ENCODE measurements around the gene GABBR2. TPM values are rescaled to one million over a fixed set of nuclear protein-coding genes. Genes with fewer than 3 reads are reported as not detected.
A peak's percentile ranks its signal among the peaks of the same experiment; 100 is the strongest.

Gene GABBR2
- total RNA-seq, 1 experiment from 2014 or later: not detected

DNA sequence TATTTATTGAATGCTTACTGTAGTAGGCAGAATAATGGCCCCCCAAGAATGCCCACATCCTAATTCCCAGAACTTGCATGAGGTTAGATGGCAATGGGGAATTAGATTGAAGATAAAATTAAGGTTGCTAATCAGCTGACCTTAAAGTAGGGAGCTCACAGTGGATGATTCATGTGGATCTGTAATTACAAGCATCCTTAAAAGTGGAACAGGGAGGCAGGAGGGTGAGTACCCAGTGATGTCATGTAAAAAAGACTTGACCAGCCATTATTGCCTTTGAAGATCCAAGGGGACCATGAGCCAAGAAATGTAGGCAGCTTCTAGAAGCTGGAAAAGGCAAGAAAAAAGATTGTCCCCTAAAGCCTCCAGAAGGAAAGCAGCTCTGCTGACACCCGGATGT is 71.4 kb downstream of the GABBR2 start:
- TF ChIP-seq, protein P1, sequence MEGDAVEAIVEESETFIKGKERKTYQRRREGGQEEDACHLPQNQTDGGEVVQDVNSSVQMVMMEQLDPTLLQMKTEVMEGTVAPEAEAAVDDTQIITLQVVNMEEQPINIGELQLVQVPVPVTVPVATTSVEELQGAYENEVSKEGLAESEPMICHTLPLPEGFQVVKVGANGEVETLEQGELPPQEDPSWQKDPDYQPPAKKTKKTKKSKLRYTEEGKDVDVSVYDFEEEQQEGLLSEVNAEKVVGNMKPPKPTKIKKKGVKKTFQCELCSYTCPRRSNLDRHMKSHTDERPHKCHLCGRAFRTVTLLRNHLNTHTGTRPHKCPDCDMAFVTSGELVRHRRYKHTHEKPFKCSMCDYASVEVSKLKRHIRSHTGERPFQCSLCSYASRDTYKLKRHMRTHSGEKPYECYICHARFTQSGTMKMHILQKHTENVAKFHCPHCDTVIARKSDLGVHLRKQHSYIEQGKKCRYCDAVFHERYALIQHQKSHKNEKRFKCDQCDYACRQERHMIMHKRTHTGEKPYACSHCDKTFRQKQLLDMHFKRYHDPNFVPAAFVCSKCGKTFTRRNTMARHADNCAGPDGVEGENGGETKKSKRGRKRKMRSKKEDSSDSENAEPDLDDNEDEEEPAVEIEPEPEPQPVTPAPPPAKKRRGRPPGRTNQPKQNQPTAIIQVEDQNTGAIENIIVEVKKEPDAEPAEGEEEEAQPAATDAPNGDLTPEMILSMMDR (IDR thresholded peaks at IDR 0.05; ENCODE audit: unreplicated experiment): no peak
- Mint-ChIP-seq H3K4me1 (ENCODE audit: insufficient read depth, unreplicated experiment) (peaks cover 6% of the 10 kb centered on the region), H3K36me3 (ENCODE audit: insufficient read depth, unreplicated experiment) (no peaks in the 10 kb centered on the region), H3K9me3 (ENCODE audit: unreplicated experiment) (no peaks in the 10 kb centered on the region), H3K4me3 (ENCODE audit: unreplicated experiment) (no peak overlapping the region), H3K27me3 (ENCODE audit: insufficient read depth, unreplicated experiment) (peaks cover 16% of the 10 kb centered on the region), H3K27ac (ENCODE audit: low read depth, unreplicated experiment) (no peak overlapping the region)
- BruUV-seq (replicated peaks): no TSS peak
- ChIA-PET CTCF (interaction anchor here (0.9 kb wide), 1 partner anchor 16 kb away, joined by 4 read pairs; no protein-coding TSS in a partner anchor), POLR2A (interaction anchor here (0.7 to 0.9 kb wide), 2 partner anchors 10 to 86 kb away, joined by 3 read pairs; no protein-coding TSS in a partner anchor)
- DNase-seq (ENCODE audit: unreplicated experiment): no peak
- intact Hi-C loops (cut with micrococcal nuclease): no loop called here

- no peaks in the 10 kb centered on the region for H3K9me3 Mint-ChIP-seq (ENCODE audit: unreplicated experiment)
- H3K4me1 Mint-ChIP-seq (ENCODE audit: insufficient read depth, unreplicated experiment): peaks cover 6% of the 10 kb centered on the region
- CTCF ChIA-PET: interaction anchor here (0.7 kb wide), 1 partner anchor 154 kb away, joined by 3 read pairs; no protein-coding TSS in a partner anchor
- peaks cover 4% of the 10 kb centered on the region for H3K27me3 Mint-ChIP-seq (ENCODE audit: insufficient read depth, unreplicated experiment)
- intact Hi-C loops (cut with micrococcal nuclease): no loop called here
- H3K4me3 Mint-ChIP-seq (ENCODE audit: unreplicated experiment): no peak overlapping the region
- TF ChIP-seq, protein P1 (IDR thresholded peaks at IDR 0.05; ENCODE audit: unreplicated experiment): no peak
- H3K27ac Mint-ChIP-seq (ENCODE audit: low read depth, unreplicated experiment): no peak overlapping the region
- H3K36me3 Mint-ChIP-seq (ENCODE audit: insufficient read depth, unreplicated experiment): no peaks in the 10 kb centered on the region
- BruUV-seq (replicated peaks): no TSS peak
- peak; percentile 50 for DNase-seq (ENCODE audit: unreplicated experiment)
- POLR2A ChIA-PET: no interaction called here
Observed at GRCh38 chr9:98635374-98635773, 73.4 kb downstream of the GABBR2 start.

GRCh38 chr9:98634685-98635336 is 73.9 kb downstream of the GABBR2 start:
- CTCF ChIA-PET: interaction anchor here (0.7 kb wide), 2 partner anchors 12 to 154 kb away, joined by 3 read pairs; no protein-coding TSS in a partner anchor
- BruUV-seq (replicated peaks): no TSS peak
- intact Hi-C loops (cut with micrococcal nuclease): no loop called here
- Mint-ChIP-seq H3K27ac (ENCODE audit: low read depth, unreplicated experiment) (no peak overlapping the region), H3K4me3 (ENCODE audit: unreplicated experiment) (no peak overlapping the region), H3K27me3 (ENCODE audit: insufficient read depth, unreplicated experiment) (peaks cover 10% of the 10 kb centered on the region), H3K36me3 (ENCODE audit: insufficient read depth, unreplicated experiment) (no peaks in the 10 kb centered on the region), H3K9me3 (ENCODE audit: unreplicated experiment) (no peaks in the 10 kb centered on the region), H3K4me1 (ENCODE audit: insufficient read depth, unreplicated experiment) (peaks cover 6% of the 10 kb centered on the region)
- POLR2A ChIA-PET: no interaction called here
- no peak for DNase-seq (ENCODE audit: unreplicated experiment)
- TF ChIP-seq, protein P1 (IDR thresholded peaks at IDR 0.05; ENCODE audit: unreplicated experiment): no peak

GRCh38 chr9:98632839-98633238 is 75.9 kb downstream of the GABBR2 start:
- no peak for DNase-seq (ENCODE audit: unreplicated experiment)
- no peak overlapping the region for H3K4me3 Mint-ChIP-seq (ENCODE audit: unreplicated experiment)
- intact Hi-C loops (cut with micrococcal nuclease): no loop called here
- H3K4me1 Mint-ChIP-seq (ENCODE audit: insufficient read depth, unreplicated experiment): peaks cover 6% of the 10 kb centered on the region
- H3K9me3 Mint-ChIP-seq (ENCODE audit: unreplicated experiment): no peaks in the 10 kb centered on the region
- peaks cover 26% of the 10 kb centered on the region for H3K27me3 Mint-ChIP-seq (ENCODE audit: insufficient read depth, unreplicated experiment)
- ChIA-PET POLR2A (no interaction called here), CTCF (no interaction called here)
- no peak overlapping the region for H3K27ac Mint-ChIP-seq (ENCODE audit: low read depth, unreplicated experiment)
- BruUV-seq (replicated peaks): no TSS peak
- TF ChIP-seq, protein P1 (IDR thresholded peaks at IDR 0.05; ENCODE audit: unreplicated experiment): no peak
- no peaks in the 10 kb centered on the region for H3K36me3 Mint-ChIP-seq (ENCODE audit: insufficient read depth, unreplicated experiment)

Measured in MCF 10A (cell line).